Liver (tissue), 9 donors: ENCODE measurements around the gene SLC24A3. TPM values are rescaled to one million over a fixed set of nuclear protein-coding genes. Genes with fewer than 3 reads are reported as not detected.

Experiments used
- DNase-seq: peaks from one replicate; pipeline ENCODE4 v3.0.0-alpha.2; 2017; ENCODE audit warnings: low spot score
- H3K27ac ChIP-seq, 2 donors: one replicate each; pipeline ENCODE4 v1.7.0; 2013; ENCODE audit warnings: inconsistent platforms in 2 of 2, low read length in 2 of 2, control low read depth in 1 of 2, low read depth in 1 of 2, mild to moderate bottlenecking in 1 of 2
- H3K27me3 ChIP-seq, 4 donors: one replicate each; pipeline versions ENCODE4 v1.6.1 to v1.7.0; 2013; ENCODE audit warnings: low read length in 3 of 4, inconsistent platforms in 1 of 4, mild to moderate bottlenecking in 1 of 4, moderate library complexity in 1 of 4; ENCODE audit not compliant: control insufficient read depth in 4 of 4, insufficient read depth in 4 of 4
- H3K36me3 ChIP-seq, 4 donors: one replicate each; pipeline versions ENCODE4 v1.6.1 to v1.7.0; 2013; ENCODE audit warnings: low read length in 3 of 4, mild to moderate bottlenecking in 3 of 4, low read depth in 1 of 4, moderate library complexity in 1 of 4; ENCODE audit not compliant: control insufficient read depth in 4 of 4, insufficient read depth in 3 of 4
- H3K4me1 ChIP-seq, 4 donors: one replicate each; pipeline versions ENCODE4 v1.6.1 to v1.7.0; 2013; ENCODE audit warnings: low read length in 3 of 4, mild to moderate bottlenecking in 3 of 4, moderate library complexity in 1 of 4; ENCODE audit not compliant: control insufficient read depth in 4 of 4, insufficient read depth in 4 of 4
- H3K4me3 ChIP-seq, 3 donors: one replicate each; pipeline versions ENCODE4 v1.6.1 to v1.7.0; 2013; ENCODE audit warnings: low read length in 3 of 3, control low read depth in 1 of 3, low read depth in 1 of 3, mild to moderate bottlenecking in 1 of 3
- H3K9ac ChIP-seq, 2 donors: one replicate each; pipeline ENCODE4 v1.7.0; 2013; ENCODE audit warnings: low read length in 2 of 2, mild to moderate bottlenecking in 2 of 2, moderate library complexity in 2 of 2, control low read depth in 1 of 2, low read depth in 1 of 2
- H3K9me3 ChIP-seq, 4 donors: one replicate each; pipeline versions ENCODE4 v1.6.1 to v1.7.0; 2013; ENCODE audit warnings: low read length in 3 of 4; ENCODE audit not compliant: control insufficient read depth in 4 of 4
- ATF3 ChIP-seq: IDR thresholded peaks from 2 replicates; pipeline ENCODE4 v1.6.1; 2016; ENCODE audit warnings: antibody characterized with exemption
- EGR1 ChIP-seq, 2 donors: IDR thresholded peaks; 2 replicates each; pipeline ENCODE4 v1.6.1; 2016 to 2018; ENCODE audit warnings: antibody characterized with exemption in 2 of 2, low read depth in 2 of 2
- FOXA1 ChIP-seq: IDR thresholded peaks from 2 replicates; pipeline ENCODE4 v1.6.1; 2016; ENCODE audit warnings: antibody characterized with exemption
- FOXA2 ChIP-seq: IDR thresholded peaks from 2 replicates; pipeline ENCODE4 v1.6.1; 2016; ENCODE audit warnings: antibody characterized with exemption
- GABPA ChIP-seq, 2 donors: IDR thresholded peaks in 1 of 2; conservative IDR thresholded peaks in 1 of 2; 2 replicates each; pipeline ENCODE4 v1.6.1; 2016; ENCODE audit warnings: antibody characterized with exemption in 2 of 2, mild to moderate bottlenecking in 1 of 2, moderate library complexity in 1 of 2
- HNF4A ChIP-seq, 2 donors: conservative IDR thresholded peaks; 2 replicates each; pipeline ENCODE4 v1.6.1; 2016; ENCODE audit warnings: antibody characterized with exemption in 2 of 2, mild to moderate bottlenecking in 2 of 2
- HNF4G ChIP-seq: IDR thresholded peaks from 2 replicates; pipeline ENCODE4 v1.6.1; 2016; ENCODE audit warnings: antibody characterized with exemption
- JUND ChIP-seq, 2 donors: IDR thresholded peaks; 2 replicates each; pipeline ENCODE4 v1.6.1; 2016; ENCODE audit warnings: antibody characterized with exemption in 2 of 2
- MAX ChIP-seq: IDR thresholded peaks from 2 replicates; pipeline ENCODE4 v1.6.1; 2016; ENCODE audit warnings: antibody characterized with exemption
- NR2F2 ChIP-seq: IDR thresholded peaks from 2 replicates; pipeline ENCODE4 v1.6.1; 2016; ENCODE audit warnings: antibody characterized with exemption
- RAD21 ChIP-seq, 2 donors: IDR thresholded peaks; 2 replicates each; pipeline ENCODE4 v1.6.1; 2016; ENCODE audit warnings: antibody characterized with exemption in 2 of 2, mild to moderate bottlenecking in 2 of 2
- REST ChIP-seq: IDR thresholded peaks from 2 replicates; pipeline ENCODE4 v1.6.1; 2016; ENCODE audit warnings: antibody characterized with exemption, mild to moderate bottlenecking
- RXRA ChIP-seq, 2 donors: IDR thresholded peaks; 2 replicates each; pipeline ENCODE4 v1.6.1; 2017 to 2018; ENCODE audit warnings: antibody characterized with exemption in 2 of 2, mild to moderate bottlenecking in 1 of 2
- SP1 ChIP-seq: IDR thresholded peaks from 2 replicates; pipeline ENCODE4 v1.6.1; 2018; ENCODE audit warnings: antibody characterized with exemption, mild to moderate bottlenecking
- TAF1 ChIP-seq: conservative IDR thresholded peaks from 2 replicates; pipeline ENCODE4 v1.6.1; 2016; ENCODE audit warnings: antibody characterized with exemption, mild to moderate bottlenecking
- YY1 ChIP-seq: IDR thresholded peaks from 2 replicates; pipeline ENCODE4 v1.6.1; 2016; ENCODE audit warnings: antibody characterized with exemption, mild to moderate bottlenecking
- ZBTB33 ChIP-seq: IDR thresholded peaks from 2 replicates; pipeline ENCODE4 v1.6.1; 2016; ENCODE audit warnings: antibody characterized with exemption
- WGBS: extraction: QIAGEN DNeasy Blood & Tissue Kit; methylation state at CpG from one replicate; pipeline ENCODE4 v1.1.7; 2013; 5-methylcytosine and 5-hydroxymethylcytosine counted together
- polyA plus RNA-seq, 2 donors: library from polyadenylated mRNA; stranded (reverse) in 1 of 2; unstranded in 1 of 2; fragments of 200-250 nt in 1 of 2; fragments of >200 nt in 1 of 2; fragmentation: Nextera tagmentation in 1 of 2; extraction: Ambion mirVana in 1 of 2; gene quantifications; one replicate each; pipeline versions ENCODE4 v1.2.1 to v1.2.3, GENCODE V29; 2013 to 2015
- total RNA-seq, 2 donors: library from RNA; depleted of rRNA; stranded (reverse); fragments of >200 nt; gene quantifications; one replicate each; pipeline ENCODE4 v1.2.3, GENCODE V29; 2014
- donor health status: healthy.
- donor health status: healthy.
- donor health status: healthy.
- donor health status: healthy.
- donor health status: healthy.

Gene SLC24A3
- total and polyA plus RNA-seq, 4 donors: 0.28 to 1.8 (median 0.46) TPM

- no peak for TF ChIP-seq REST
Measured at GRCh38 chr20:19381947-19382346, 169.5 kb downstream of the SLC24A3 start (continued).

- TF ChIP-seq ATF3: no peak
- TF ChIP-seq RXRA (IDR thresholded peaks at IDR 0.05): no peak
- TF ChIP-seq YY1: no peak
- no peak for TF ChIP-seq HNF4A (conservative IDR thresholded peaks at IDR 0.05)
- TF ChIP-seq JUND (IDR thresholded peaks at IDR 0.05): no peak
- TF ChIP-seq REST: no peak
- TF ChIP-seq ZBTB33: no peak
- TF ChIP-seq MAX: no peak
- TF ChIP-seq EGR1 (IDR thresholded peaks at IDR 0.05; ENCODE audit: low read depth in 2 of 2): no peak
- no peak for TF ChIP-seq SP1
- no peak for TF ChIP-seq NR2F2
- no peak for TF ChIP-seq GABPA (IDR thresholded peaks at IDR 0.05 in 1 of 2, conservative IDR thresholded peaks at IDR 0.05 in 1 of 2)
- no peak for TF ChIP-seq HNF4G
- no peak for TF ChIP-seq FOXA2
- no peak for TF ChIP-seq RAD21 (IDR thresholded peaks at IDR 0.05)
- TF ChIP-seq TAF1: no peak
- no peak for TF ChIP-seq FOXA1
- WGBS: 68% methylated on average over 9 of the region's 9 CpGs
- no peak overlapping the region for H3K4me3 ChIP-seq
- no peaks in the 10 kb centered on the region for H3K4me1 ChIP-seq
- H3K9ac ChIP-seq: no peak overlapping the region
- H3K36me3 ChIP-seq: no peaks in the 10 kb centered on the region
- no peaks in the 10 kb centered on the region for H3K9me3 ChIP-seq
- H3K27ac ChIP-seq: no peak overlapping the region
- H3K27me3 ChIP-seq: no peaks in the 10 kb centered on the region
- no peak for DNase-seq
Measured at GRCh38 chr20:19382386-19383340, 170.2 kb downstream of the SLC24A3 start.
